Measurements from ENCODE around the gene APBA2.

Gene APBA2

DNA sequence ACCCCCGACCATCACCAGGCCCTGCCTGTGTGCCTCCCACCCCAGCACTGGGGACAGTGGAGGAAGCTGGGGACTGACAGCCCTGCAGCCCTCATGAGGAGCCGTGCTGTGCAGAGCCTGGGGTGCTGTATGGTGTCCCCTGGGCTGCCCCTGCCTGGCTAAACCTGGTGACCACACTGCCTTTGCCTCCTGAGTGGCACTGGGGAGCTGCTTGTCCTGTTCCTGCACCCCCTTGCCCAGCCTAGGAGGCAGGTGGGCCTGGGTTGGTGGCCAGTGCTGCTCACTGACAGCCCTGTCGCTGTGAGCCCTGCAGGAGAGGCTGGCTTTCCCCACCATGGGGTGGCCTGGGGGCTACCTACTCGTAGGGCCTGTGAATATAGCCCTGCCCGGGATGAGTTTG is 224.4 kb downstream of the APBA2 start:
- no peak for DNase-seq

DNA sequence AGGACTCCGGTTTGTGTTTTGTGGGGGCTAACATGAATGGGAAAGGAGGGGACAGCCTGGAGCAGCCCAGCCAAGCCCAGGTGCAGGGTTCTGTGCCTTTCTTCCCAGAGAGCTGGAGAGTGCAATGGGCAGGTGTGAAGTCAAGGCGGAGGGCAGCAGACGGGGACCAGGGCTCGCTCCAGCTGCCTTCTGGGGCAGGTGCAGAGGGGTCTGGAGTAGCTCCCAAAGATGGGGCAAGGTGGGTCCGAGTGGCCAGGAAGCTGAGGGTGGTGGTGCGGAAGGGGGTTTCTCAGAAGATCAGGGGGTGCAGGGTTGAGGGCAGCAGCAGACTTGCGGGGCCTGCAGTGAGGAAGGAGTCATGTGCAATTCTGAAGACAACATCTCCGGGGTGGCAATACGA is 225.0 kb downstream of the APBA2 start:
- DNase-seq: no peak

DNA sequence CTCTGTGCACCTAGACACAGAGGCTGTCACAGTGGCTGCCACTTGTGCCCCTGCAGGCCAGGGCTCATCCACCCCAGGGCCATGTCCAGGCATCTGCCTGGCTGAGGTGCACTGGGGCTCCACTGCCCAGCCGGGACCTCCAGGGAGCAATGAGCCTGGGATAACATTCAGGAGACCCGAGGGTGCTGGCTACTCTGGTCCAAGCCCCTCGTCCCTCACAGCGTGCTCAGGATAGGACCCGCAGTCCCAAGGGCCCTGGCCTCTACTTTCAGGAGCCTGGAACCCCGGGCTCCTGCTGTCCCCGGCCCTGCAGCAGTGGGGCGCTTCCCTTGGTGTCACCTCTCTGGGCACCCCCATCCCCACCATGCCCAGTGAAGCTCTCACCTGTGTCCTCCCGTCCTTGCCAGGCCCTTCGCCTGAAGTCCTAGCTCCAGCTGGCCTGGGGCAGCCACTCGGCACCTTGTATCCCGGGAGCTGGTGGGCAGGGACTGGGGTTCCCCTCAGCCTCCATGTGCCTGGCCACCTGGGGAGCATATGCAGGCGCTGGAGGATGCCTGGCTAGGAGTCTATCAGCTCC is 226.0 kb downstream of the APBA2 start:
- no peak for DNase-seq

DNA sequence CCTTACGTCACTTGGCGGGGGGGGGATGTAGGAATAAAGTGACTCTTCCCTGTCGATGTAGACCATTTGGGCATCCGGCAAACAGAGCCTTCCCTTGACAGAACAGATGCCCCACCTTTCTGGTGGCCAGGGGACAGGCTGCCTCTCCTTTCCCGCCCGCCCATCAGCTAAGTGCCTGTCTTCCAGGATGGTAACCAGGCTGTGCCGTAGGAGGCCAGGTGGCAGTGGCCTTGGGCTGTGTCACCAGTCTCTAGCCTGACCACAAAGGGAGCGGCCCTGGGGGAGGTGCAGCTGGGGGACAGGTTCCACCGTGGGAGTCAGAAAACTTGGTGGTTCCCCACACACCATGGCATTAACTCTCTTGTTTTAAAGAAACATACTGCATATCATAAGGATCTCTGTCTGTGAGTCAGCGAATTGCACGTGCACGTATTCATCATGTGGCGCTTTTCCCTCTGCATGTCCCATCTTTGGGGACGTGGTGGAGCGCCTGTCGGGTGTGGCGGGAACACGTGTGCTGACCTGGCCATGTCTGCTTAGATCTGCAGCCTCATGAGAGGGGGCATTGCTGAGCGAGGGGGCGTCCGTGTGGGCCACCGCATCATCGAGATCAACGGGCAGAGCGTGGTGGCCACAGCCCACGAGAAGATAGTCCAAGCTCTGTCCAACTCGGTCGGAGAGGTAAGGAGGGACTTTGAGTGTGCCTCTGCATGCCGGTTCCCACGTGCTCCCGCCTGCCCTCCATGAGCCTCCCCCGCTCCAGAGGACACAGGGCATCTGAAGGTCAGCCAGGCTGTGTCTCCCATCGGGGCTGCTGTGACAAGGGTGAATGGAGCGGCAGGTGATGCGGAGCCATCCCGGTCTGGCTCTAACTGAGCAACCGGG is 227.8 kb downstream of the APBA2 start:
- DNase-seq: no peak

DNA sequence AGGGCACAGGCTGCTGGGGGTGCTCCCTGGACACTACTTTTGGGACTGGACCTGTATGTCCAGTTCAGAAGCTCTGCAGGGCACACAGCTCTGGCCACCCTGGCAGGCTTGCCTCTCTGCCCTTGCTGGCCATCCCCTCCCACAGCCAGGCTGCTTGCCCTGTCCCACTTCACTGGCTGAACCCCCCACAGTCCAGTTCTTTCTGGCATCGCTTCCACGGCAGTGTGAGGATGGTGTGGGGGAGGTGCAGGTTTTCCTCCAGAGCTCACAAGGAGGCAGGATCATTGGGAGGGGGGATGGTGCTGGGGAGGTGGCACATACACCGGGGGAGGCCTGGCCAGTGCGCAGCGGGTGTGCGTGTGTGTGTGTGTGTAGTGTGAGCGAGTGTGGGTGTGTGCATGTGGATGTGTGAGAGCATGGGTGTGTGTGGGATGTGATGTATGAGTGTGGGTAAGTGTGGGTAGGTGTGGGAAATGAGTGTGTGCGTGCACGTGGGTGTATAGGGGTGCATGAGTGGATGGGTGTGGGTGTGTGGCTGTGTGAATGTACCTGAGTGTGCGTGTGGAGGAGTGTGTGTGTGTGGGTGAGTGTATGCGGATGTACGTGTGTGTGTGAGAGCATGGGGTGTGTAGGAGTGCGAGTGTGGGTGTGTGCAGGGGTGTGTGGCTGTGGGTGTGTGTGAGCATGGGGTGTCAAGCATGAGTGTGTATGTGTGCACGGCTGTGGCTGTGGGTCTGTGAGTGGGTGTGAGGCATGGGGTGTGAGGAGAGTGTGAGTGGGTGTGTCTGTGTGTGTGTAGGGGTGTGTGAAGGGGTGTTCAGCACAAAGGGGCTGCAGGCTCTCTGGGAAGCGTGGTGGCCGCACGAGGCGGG is 228.7 kb downstream of the APBA2 start:
- no peak for DNase-seq

DNA sequence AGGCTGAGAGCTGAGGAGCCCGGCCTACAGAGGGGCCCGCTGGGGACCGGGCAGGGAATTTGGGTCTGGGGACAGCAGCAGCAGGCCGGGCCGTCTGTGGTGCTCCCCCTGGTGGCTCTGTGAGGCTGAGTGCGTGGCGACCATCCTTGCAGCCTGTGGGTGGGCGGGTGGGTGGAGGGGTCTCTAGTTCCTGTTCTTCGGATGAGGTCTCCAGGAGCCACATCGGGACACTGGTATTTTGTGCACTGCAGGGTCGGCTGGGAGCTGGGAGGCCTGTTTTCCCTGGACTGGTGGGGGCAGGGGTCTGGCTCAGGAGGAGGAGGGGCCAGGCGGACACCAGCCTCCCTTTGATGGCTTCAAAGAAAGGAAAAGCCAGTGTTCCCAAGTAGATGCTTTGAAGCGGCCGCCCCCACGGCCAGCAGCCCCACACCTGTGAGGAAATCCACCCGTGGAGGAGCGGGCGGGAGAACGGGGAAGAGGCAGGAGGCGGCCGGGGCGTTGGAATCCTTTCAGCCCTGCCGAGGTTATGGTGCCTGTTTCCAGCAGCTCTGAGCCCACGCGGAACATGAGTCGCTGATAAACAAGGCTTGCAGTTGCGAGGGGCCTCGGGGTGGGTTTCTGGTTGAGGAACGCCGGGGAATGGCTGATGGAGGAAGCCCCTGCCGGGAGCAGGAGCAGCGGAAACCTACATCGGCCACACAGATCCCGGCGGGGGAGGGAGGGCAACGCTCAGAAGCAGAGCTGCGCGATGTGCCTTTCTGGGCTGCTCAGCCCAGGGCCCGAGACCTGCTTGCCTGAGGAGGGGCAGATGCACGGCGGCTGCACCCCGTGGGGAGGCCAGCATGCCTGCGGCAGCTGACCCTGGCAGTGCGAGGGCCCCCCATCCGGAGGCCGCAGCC is 229.6 kb downstream of the APBA2 start:
- DNase-seq: no peak

DNA sequence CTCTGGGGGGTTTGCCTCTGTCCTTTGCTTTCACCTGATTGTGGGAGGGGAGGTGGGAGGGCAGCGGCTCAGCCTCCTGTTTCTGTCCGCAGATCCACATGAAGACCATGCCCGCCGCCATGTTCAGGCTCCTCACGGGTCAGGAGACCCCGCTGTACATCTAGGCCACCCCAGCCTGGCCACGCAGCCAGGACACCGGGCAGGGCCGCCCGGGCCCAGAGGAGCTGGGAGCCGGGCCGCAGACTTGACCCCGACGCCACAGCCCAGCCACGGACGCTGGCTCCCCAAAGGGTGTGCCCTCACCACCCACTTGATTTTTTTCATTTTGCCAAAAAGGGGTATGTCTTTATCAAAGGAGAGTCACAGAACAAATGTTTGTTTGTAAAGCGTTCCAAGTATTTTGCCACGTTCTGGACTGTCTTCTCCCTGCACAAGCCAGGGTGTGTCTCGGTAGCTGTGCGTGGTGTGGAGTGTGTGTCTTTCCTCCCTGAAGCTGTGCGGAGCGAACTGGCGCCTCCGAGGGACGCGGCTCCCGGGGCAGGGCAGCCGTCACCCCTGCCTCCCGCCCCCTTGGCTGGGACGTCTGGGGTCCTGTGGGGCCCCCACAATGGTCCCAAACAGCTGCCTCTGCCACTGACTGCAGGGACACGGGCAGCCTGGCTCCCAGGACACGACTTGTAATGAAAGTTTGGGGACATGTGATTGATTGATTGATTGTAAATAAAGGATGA is 231.4 kb downstream of the APBA2 start:
- DNase-seq: no peak

DNA sequence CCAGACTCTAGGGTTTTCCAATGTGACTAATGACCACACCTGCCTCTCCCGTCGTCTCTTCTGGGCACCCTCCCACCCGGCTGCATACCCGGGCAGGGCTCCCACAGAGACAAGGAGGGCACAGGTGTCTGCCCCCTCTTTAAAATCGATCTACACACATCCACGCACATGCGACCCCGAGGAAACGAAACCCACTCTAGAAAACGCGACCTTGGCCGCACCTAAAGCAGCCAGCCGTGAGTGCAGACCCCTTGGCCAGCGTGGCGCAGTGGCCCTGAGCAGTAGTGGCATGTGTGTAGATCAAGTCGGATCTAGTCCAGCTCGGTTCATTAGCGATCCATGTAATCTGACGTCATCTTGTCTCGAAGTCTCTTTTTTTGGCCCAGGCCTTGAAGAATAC is 232.0 kb downstream of the APBA2 start:
- no peak for DNase-seq

DNA sequence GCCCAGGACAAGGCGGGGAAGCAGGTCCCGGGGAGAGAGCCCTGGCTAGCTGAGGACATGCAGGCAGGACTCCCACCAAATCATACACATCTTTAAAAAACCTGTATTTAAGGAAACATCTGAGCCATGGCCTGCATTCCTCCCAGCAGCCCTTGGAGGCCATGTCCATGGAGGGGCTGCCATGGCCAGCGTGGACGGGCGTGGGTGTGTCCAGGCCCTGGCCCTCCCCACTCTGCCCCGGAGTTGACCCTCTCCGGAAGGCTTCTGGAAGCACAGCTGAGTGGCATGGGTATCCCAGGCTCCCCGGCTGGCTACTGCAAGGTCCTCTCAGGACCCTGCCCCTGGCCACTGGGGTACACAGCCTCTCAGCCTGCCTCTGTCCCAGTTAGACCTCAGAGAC is 234.1 kb downstream of the APBA2 start:
- DNase-seq: no peak

DNA sequence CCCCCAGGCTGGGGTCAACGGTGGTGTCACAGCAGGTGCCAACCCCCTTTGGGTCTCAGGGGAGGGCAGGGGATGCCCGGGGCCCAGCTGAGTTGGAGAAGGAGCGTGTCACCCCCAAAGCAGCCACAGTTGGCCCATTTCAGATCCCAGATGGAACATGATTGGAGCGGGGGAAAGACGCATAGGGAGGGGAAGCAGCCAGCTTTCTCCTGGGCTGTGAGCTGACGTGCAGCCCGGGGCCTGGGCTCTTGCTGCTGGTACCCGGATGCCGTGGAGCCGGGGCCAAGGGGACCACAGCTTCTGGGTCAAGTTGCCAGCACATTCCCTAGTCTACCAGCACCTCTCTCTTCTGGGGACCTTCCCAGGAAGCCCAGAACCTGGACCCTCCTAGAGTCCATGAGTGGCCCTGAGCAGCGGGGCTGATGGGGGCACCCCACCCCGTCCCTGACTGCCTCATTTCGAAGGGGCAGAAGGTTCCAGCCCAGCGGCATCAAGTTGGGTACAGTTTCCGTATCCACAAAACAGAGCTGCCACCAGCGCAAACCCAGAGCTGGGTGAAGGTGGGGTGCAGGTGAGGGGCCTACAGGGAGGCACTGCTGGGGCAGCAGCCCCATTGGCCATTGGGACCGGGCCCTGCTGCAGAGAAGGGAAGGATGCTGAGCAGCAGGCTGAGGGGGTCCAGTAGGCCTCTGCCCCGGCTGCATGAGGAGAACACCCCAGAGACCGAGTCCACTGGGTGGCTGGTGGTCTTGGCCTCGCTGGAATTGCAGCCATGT is 235.0 kb downstream of the APBA2 start:
- no peak for DNase-seq

DNA sequence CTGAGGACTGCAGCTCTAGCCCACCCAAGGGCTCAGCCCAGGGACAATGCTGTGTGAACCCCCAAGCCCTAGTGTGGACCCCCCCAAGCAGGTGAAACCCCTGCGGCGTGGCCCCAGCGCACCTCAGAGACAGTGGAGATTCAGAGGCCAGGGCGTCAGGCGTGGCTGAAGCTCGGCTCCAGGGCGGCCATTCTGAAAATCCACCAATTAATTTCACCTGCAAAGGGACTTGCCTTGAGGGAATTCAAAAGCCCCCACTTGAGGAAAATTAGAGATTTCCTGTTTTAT is 235.5 kb downstream of the APBA2 start:
- DNase-seq: no peak

DNA sequence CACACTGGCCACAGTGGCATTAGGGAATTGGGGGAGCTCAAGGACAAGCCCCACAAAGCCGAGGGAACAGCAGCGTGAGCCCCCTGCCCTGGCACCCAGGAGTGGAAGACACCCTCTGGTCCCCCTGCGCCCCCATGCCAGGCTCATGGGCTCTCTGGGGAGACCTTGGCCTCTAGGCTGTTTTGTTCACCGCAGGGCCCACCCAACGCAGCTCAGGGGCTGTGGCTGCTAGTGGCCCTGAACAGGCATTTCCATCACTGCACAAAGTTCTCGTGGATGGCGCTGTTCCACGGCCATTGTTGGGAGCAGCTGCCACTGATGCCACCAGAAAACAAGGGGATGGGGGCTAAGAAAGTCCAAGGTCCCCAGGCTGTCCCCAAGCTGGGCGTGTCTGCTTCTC is 236.1 kb downstream of the APBA2 start:
- DNase-seq: no peak

DNA sequence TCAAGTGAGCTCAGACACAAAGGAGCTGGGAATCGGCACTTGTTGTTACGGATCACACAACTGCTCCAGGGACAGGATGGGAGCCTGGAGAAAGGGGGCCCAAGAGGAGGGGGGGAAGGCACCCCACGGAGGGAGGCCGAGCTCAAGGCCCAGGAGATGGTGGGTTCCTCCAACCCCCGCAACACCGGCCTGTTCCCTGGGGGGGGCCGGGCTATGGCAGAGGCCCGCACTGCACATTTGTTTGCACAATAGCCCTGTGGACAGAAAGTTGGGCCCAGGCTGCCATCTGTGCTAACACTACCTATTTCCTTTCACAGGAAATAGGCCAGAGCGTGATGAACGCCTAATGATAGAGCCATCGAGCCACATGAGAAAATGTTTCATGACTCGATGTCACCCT is 236.7 kb downstream of the APBA2 start:
- no peak for DNase-seq

DNA sequence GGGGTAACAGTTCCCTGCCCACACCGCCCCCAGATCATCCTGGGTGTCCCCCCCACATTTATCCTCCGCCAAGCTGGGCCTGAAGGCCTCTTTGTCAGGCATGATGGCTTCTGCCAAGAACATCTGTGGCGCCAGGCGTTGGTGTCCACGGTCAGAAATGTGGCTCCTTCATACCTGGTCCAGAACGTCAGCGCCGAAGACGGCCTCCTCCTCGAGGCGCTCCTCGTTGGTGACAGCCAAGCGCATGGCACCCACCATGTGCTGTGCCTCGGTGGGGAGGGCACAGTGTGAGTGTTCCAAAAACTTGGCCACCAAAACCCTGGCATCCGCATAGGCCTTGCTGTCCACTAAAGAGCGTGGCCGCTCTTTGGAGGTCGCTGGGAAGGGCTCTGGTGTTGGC is 237.4 kb downstream of the APBA2 start:
- DNase-seq: no peak

DNA sequence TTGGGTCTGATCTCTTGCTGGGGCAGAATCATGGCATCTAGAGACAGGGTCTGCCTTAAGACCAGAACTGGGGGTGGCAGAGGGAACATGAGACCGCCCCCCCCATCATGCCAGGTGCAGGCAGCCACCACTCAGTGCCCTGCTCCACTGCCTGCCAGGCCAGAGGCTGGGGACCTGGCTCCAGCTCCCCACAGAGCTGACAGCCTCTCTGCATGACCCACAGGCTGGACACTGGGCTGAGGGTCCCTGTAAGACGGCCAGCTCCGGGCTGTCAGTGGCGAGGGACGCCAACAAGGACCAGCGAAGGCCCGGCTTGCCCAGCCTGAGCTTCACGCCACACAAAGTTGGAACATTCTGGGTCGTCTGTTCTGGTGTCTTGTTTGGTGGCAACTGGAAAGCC is 238.2 kb downstream of the APBA2 start:
- DNase-seq: no peak

DNA sequence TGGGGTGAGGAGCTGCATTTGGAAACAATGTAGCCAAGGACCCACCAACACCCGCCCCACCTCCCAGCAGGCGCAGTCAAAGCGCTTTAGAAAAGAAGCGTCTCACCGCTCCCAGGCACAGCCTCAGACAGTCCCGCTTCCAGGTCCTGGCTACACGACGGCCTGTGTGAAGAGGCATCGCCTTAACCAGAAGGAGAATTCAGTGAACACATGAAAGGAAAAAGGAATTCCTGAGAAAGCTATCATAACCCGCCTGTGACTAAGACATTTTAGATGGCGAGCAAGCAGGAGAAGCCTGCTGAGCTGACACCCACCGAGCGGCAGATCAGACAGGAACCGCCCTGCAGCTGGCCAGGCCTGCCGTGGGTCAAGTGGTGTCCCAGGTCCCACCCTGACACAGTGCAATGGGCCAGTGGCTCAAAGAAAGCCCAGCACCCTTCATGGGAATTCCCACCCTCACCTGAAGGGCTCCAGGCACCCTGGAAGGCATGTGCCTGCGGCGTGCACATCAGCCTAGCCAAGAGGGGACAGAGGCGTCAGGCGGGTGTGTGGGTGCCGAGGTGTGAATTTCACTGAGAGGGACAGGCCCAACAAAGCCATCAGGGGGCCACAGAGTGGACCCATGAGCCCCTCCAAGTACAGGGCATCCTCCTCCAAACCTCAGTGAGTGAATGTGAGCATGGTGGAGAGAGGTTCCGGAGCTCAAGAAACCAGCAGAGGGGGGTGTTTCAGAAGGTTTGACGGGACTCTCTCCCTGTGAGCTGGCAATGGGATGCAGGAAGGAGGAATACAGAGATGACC is 239.0 kb downstream of the APBA2 start:
- no peak for DNase-seq

DNA sequence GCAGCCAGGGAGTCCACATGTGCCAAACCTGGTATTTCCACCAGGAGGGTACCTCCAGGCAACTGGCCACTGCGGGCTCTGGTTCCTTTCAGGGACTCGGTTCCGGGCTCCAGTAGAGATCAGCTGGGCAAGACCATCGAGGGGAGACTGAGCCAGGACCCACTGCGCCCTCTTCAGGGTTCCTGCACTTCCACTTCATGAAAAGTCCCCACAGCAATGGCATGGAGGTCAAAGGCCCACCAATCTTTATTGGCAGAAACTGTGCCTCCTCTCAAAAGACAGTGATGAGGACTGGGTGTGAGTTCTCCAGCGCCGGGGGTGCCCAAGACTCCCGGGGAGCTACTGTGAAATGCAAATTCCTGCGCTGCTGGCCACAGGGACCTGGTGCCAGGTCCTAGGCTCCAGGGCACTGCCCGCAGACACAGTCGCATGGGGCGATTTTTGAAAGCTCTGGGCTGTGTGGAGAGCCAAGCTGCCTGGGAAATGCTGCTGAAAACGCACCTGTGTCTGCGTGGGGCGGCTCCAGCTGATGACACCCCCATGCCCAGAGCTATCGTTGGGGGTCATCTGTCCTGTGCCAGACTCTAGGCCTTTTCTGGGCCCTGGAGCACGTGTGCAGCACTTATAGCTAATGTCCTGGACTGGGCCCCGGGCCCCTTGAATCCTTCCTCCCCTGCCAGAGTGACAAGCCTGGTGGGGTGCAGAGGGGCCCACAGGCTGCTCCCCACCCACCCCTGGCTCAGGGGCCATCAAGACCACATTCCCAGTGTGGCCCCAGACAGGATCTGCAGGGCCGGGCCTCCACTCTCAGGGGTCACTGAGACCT is 239.8 kb downstream of the APBA2 start:
- DNase-seq: no peak

DNA sequence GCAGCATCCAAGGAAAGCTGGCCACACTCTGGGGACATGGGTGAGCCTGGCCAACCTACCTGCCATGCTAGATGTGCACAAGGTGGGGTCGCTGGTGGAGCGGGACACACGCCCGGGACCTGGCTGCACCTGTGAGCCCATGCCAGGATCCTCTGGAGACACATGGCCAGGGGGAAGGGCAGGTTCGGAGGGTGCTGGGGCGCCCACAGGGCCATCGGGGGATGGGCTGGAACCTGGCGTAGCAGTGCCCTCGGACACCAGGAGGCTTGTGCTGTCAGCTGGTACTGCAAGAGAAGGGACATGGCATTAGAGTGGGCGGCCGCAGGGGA is 240.4 kb downstream of the APBA2 start:
- no peak for DNase-seq

DNA sequence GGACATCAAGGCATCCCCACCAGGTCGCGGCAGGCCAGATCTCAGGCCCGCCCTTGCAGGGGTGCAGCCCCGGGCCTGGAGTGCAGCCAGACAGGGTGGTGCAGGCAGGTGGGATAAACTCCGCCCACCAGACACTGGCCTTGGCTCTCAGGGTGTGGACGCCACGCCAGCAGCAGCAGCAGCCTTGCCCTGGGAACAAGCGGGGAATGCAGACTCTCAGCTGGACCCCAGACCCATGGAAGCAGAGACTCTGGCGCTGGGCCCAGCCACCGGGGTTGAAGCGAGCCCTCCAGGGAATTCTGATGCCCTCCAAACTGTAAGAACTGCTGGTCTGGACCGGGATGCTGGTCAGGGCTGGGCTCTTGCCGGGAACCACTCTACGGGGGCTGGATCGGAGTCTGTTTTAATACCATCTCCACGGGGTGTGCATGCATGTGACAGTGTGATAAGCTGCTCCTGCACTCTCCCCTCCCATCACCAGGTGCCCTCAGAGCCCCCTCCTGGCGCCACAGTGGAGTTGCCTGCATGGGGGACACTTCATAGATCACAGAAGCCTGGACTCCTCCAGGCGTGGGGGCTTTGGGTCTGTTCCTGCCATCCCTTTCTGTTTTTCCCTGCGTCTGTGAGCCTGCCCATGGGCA is 241.2 kb downstream of the APBA2 start:
- peak; percentile 24 for DNase-seq

All from left hindlimb (tissue), 1 donor.